HG02610 (cell line): Measurements from ENCODE around the gene CAPRIN2.

Experiments used
- ATAC-seq: cut with Tn5 transposase; IDR thresholded peaks from one replicate; pipeline ENCODE4 v1.9.1; 2021; ENCODE audit warnings: mild to moderate bottlenecking, moderate library complexity; ENCODE audit not compliant: unreplicated experiment

Gene CAPRIN2

GRCh38 chr12:30707613-30708342, 47.0 kb downstream of the CAPRIN2 start:
- no peak for ATAC-seq

DNA sequence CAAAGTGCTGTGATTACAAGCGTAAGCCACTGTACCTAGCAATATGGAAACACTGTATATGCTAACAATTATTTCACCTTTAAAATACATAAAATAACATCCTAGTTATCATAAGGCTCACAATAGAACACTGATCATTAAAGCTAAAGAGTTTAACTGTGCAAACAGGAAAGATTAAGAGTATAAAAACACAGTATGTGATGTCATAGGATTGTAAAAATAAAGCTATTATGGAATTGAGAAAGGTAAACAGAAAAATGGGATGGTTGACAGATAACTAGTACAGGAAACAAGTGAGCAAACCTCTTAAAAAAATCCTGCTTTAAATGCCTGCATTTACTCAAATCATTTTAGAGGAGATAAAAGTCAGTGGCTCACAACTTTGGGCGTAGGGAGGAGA, 48.3 kb downstream of the CAPRIN2 start:
- ATAC-seq, result no peak

DNA sequence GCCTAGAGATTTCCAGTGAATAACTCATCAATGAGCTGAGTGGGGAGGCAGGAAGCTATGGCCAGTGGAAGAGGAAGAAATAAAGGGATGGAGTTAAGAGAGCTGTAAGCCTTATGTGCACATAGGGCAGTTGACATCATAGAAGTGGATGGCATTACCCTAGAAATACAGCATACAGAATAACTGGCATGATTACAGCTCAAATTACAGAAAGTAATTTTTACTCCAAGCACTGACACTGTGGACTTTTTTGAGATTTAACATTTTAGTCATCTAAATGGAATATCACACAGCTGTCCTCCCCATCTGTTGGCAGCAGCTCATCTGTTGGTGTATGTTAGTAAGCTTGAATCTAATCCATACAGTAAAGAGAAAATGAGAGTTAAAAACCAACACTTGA, 53.7 kb downstream of the CAPRIN2 start:
- no peak for ATAC-seq

DNA sequence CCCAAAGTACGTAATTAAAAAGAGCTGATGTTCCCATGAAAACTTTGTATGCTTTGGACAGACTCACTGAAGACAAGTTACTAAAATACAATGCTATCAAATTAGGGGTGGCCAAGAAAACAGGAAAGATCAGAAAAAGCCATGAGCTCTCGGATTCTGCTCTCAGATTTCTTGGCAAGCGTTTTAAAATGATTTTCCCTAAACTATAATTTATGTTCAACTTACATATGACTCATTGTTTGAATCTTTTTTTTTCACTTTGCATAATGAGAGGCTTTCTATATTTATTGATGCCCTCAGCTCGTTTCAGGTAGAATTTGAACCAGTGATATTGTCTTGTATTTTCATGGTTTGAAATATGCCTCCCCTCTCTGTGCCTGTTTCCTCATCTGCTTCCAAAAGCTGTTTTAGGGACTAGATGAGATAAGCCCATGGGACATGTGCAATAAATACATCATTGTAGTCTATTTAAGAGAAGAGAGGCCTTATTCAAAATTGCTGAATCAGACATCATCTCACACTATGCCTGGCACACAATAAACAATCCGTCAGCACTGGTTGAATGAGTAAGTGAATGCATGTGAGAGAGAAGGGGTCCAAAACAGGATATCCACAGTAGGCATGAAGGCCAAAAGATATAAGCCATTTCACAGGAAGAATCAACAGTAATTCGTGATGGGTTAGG, 54.4 kb downstream of the CAPRIN2 start:
- ATAC-seq, result no peak

GRCh38 chr12:30698346-30698745, 56.4 kb downstream of the CAPRIN2 start:
- no peak for ATAC-seq

GRCh38 chr12:30696943-30697342, 57.8 kb downstream of the CAPRIN2 start:
- no peak for ATAC-seq

DNA sequence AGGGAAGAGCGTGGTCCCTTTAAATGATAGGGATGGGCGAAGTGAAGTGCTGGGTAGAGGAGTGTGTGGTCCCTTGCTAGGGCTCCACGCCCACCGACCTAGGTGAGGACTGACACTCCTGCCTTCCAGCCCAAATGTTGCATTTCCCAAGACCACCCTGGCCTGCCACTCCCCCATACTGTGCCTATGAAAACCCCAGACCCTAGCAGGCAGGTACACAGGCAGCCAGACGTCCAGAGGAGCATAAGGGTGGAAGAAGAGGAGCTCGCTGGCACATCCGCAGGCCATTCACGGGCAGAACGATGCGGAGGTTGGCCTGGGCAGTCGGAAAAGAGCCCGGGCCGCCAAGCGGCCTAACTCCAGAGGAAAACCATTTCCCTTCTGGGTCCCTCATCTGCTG, 58.3 kb downstream of the CAPRIN2 start:
- ATAC-seq, result no peak

- peak; percentile 39 for ATAC-seq
Measured at GRCh38 chr12:30696103-30696408, 58.7 kb downstream of the CAPRIN2 start.

GRCh38 chr12:30695199-30696102, 59.3 kb downstream of the CAPRIN2 start, which contains the start of gene IPO8:
Gene IPO8, minus strand, starts transcription at chr12:30695869. Its CDS starts 222 bp downstream, at chr12:30695647.
- ATAC-seq, result peak; percentile 81

GRCh38 chr12:30694412-30695198, 60.1 kb downstream of the CAPRIN2 start:
- peak; percentile 31 for ATAC-seq

- ATAC-seq, result no peak
Measured at GRCh38 chr12:30692470-30692869, 62.3 kb downstream of the CAPRIN2 start.

GRCh38 chr12:30691122-30691879, 63.5 kb downstream of the CAPRIN2 start:
- ATAC-seq, result no peak

DNA sequence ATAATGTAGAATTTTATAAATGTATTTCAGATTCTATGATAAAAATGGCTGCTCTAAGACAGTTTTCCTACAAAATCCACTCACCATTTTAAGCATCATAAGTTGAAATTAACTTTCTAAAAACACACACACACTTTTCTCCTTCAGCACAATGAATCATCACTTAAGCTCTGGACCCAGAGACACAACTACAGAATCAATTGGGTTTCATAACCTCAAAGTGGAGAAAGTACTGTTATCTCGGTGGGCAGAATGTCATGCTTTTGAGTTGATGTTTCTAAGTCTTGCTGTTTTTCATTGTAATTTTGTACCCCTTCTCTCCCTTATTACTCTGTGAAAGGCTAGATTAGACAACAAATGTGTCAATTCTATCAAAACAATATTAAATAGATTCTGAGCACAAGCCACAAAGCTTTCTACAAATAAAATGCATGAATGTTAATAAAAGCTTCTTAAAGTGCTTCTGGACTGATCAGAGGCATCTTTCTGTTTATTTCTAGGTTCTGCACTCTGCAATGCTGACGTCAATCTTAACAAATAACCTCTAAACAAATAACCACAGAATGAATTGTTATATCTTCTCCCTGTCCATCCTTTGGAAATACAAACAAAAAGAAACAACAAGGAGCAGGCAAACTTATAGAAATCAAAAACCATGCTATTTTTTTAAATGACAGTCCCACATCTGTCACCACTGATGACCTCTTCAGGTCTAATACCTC, 67.3 kb downstream of the CAPRIN2 start:
- ATAC-seq, result no peak

DNA sequence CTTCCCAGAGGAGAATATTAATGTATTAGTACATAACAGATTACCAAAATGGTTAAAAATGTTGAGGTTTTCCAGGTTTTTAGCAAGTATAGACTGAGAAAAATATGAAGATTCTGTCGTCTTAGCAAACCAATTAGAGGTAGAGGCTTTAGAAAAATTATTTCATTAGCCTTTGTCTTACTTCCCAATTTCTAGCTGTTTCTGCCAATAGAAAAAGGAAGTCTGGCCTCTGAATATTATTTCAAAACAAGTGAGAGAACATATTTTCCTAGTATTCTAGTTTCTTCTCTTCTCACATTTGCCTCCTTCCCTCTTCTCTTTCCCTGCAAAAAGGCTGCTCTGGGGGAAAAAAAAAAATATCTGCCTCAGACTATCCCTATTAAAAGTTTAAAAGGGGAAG, 75.5 kb downstream of the CAPRIN2 start:
- no peak for ATAC-seq

- ATAC-seq, result no peak
Measured at GRCh38 chr12:30678221-30678620, 76.5 kb downstream of the CAPRIN2 start.

DNA sequence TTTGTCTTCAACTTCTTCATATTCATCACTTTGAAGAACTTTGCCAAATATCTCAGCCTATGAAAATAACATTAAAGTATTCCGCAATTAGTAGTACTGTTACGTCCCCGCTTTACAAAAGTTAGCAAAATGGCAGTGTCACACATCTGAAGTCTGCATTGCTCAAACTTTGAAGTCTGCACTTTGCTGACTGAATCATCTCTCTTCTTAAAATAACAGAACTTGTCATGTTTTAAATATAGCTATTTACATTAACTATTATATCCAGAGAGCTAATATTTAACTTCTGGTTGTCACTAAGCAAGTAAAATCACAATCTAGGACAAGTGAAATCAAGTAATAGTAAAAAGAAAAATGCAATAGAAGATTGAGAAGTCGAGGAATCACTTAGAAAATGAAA, 93.5 kb downstream of the CAPRIN2 start:
- no peak for ATAC-seq
